ENCODE results near the gene SBSN. TPM values are rescaled to one million over a fixed set of nuclear protein-coding genes. Genes with fewer than 3 reads are reported as not detected.

SBSN gene
- total and polyA plus RNA-seq, 2 donors from 2014 or later: not detected

- intact Hi-C loops (cut with DNase I): no loop called here
- FAIRE-seq (no peak), DNase-seq (peak in 1 of 5 donors; percentile 70)
- Histone ChIP-seq H3K9ac (ENCODE audit: low read length in 3 of 3) (no peak overlapping the region), H3K9me3 (ENCODE audit: control insufficient read depth in 2 of 3, insufficient read depth in 1 of 3, low read length in 3 of 3) (no peaks in the 10 kb centered on the region), H3K4me1 (ENCODE audit: control insufficient read depth in 2 of 3, insufficient read depth in 2 of 3, low read depth in 1 of 3, low read length in 3 of 3) (peaks cover 0 to 16% (median 7%) of the 10 kb centered on the region in 3 donors), H3K27me3 (ENCODE audit: control insufficient read depth, insufficient read depth, low read length) (no peaks in the 10 kb centered on the region), H3K36me3 (ENCODE audit: control insufficient read depth in 2 of 3, insufficient read depth in 3 of 3, low read length in 3 of 3) (peaks cover 0 to 3% (median 0%) of the 10 kb centered on the region in 3 donors), H3K4me3 (ENCODE audit: low read length in 3 of 3) (no peak overlapping the region), H3K27ac (ENCODE audit: low read depth in 2 of 2, low read length in 2 of 2) (no peak overlapping the region)
- TF ChIP-seq, protein P1, sequence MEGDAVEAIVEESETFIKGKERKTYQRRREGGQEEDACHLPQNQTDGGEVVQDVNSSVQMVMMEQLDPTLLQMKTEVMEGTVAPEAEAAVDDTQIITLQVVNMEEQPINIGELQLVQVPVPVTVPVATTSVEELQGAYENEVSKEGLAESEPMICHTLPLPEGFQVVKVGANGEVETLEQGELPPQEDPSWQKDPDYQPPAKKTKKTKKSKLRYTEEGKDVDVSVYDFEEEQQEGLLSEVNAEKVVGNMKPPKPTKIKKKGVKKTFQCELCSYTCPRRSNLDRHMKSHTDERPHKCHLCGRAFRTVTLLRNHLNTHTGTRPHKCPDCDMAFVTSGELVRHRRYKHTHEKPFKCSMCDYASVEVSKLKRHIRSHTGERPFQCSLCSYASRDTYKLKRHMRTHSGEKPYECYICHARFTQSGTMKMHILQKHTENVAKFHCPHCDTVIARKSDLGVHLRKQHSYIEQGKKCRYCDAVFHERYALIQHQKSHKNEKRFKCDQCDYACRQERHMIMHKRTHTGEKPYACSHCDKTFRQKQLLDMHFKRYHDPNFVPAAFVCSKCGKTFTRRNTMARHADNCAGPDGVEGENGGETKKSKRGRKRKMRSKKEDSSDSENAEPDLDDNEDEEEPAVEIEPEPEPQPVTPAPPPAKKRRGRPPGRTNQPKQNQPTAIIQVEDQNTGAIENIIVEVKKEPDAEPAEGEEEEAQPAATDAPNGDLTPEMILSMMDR (IDR thresholded peaks at IDR 0.05; ENCODE audit: borderline replicate concordance, extremely low read depth, insufficient read depth): no peak
Observed at GRCh38 chr19:35543280-35544109, 15.4 kb upstream of the SBSN start.

DNA sequence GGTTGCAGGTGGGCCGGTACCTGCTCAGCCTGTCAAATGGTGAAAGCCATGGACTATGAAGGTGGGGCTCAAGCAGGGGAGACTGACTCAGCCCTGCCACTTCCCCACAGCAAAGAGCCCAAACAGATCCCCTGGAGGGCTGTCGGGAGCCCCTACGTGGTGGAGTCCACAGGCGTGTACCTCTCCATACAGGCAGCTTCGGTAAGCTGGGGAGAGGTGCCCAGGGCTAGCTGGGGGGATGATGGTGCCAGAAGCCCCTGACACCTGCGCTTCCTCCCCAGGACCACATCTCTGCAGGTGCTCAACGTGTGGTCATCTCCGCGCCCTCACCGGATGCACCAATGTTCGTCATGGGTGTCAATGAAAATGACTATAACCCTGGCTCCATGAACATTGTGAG, 14.1 kb upstream of the SBSN start:
- DNase-seq: peak in 1 of 5 donors; percentile 63
- Histone ChIP-seq H3K4me1 (ENCODE audit: control insufficient read depth in 2 of 3, insufficient read depth in 2 of 3, low read depth in 1 of 3, low read length in 3 of 3) (peaks cover 0 to 16% (median 7%) of the 10 kb centered on the region in 3 donors), H3K4me3 (ENCODE audit: low read length in 3 of 3) (no peak overlapping the region), H3K27ac (ENCODE audit: low read depth in 2 of 2, low read length in 2 of 2) (no peak overlapping the region), H3K9ac (ENCODE audit: low read length in 3 of 3) (no peak overlapping the region), H3K27me3 (ENCODE audit: control insufficient read depth, insufficient read depth, low read length) (no peaks in the 10 kb centered on the region), H3K9me3 (ENCODE audit: control insufficient read depth in 2 of 3, insufficient read depth in 1 of 3, low read length in 3 of 3) (no peaks in the 10 kb centered on the region), H3K36me3 (ENCODE audit: control insufficient read depth in 2 of 3, insufficient read depth in 3 of 3, low read length in 3 of 3) (peaks cover 0 to 1% (median 0%) of the 10 kb centered on the region in 3 donors)
- TF ChIP-seq, protein P1 (IDR thresholded peaks at IDR 0.05; ENCODE audit: borderline replicate concordance, extremely low read depth, insufficient read depth): no peak
- FAIRE-seq: no peak
- intact Hi-C loops (cut with DNase I): no loop called here

- FAIRE-seq: no peak
- TF ChIP-seq, protein P1 (IDR thresholded peaks at IDR 0.05; ENCODE audit: borderline replicate concordance, extremely low read depth, insufficient read depth): no peak
Observed at GRCh38 chr19:35540356-35540927, 12.3 kb upstream of the SBSN start.

More at GRCh38 chr19:35540356-35540927, 12.3 kb upstream of the SBSN start:
- Histone ChIP-seq H3K27me3 (ENCODE audit: control insufficient read depth, insufficient read depth, low read length) (no peaks in the 10 kb centered on the region), H3K9ac (ENCODE audit: low read length in 3 of 3) (no peak overlapping the region), H3K27ac (ENCODE audit: low read depth in 2 of 2, low read length in 2 of 2) (no peak overlapping the region), H3K36me3 (ENCODE audit: control insufficient read depth in 2 of 3, insufficient read depth in 3 of 3, low read length in 3 of 3) (no peaks in the 10 kb centered on the region), H3K4me3 (ENCODE audit: low read length in 3 of 3) (no peak overlapping the region), H3K9me3 (ENCODE audit: control insufficient read depth in 2 of 3, insufficient read depth in 1 of 3, low read length in 3 of 3) (no peaks in the 10 kb centered on the region), H3K4me1 (ENCODE audit: control insufficient read depth in 2 of 3, insufficient read depth in 2 of 3, low read depth in 1 of 3, low read length in 3 of 3) (peaks cover 0 to 7% (median 6%) of the 10 kb centered on the region in 3 donors)
- intact Hi-C loops (cut with DNase I): no loop called here
- no peak for DNase-seq
